GM12878 (cell line): ENCODE data around the gene ZMYND15. TPM values are rescaled to one million over a fixed set of nuclear protein-coding genes. Genes with fewer than 3 reads are reported as not detected.

Source experiments
- ATAC-seq: fragments of 200-7000 bp; cut with Tn5 transposase; 3 replicates; pipeline ENCODE4 v1.9.1; 2020; ENCODE audit warnings: mild to moderate bottlenecking, moderate library complexity
- BruUV-seq: library from RNA; stranded (reverse); fragments of 400-500 nt; replicated peaks from 2 replicates; lab custom pipeline; 2021; lab: Mats Ljungman, UMichigan
- CTCF ChIA-PET: fragments of 300-600 bp; sonication (Branson Sonifier 250); formaldehyde crosslinking; extraction: SDS; loops from one replicate; lab custom pipeline; 2021; ENCODE audit warnings: inconsistent platforms; lab: Yijun Ruan, JAX
- POLR2A ChIA-PET: fragments of 350-600 bp; formaldehyde crosslinking; extraction: SDS; loops from one replicate; lab custom pipeline; 2021; ENCODE audit warnings: inconsistent platforms; lab: Charles Lee
- RAD21 ChIA-PET: fragments of 300-600 bp; sonication (Branson Sonifier 250); formaldehyde crosslinking; loops from one replicate; lab custom pipeline; 2023; ENCODE audit warnings: antibody characterized with exemption; ENCODE audit not compliant: unreplicated experiment; lab: Charles Lee
- SMC1A ChIA-PET: fragments of 300-600 bp; sonication (Branson Sonifier 250); formaldehyde crosslinking; loops from one replicate; lab custom pipeline; 2023; ENCODE audit not compliant: unreplicated experiment, uncharacterized antibody; lab: Charles Lee
- DNase-seq: peaks from one replicate; pipeline ENCODE4 v3.0.0-alpha.2; 2011; ENCODE audit warnings: low read depth, low spot score
- FAIRE-seq: peaks from 3 replicates; lab custom pipeline; 2011; peaks lifted over from hg19 to GRCh38; lab: Jason Lieb, UNC
- H2AFZ ChIP-seq: 2 replicates; pipeline ENCODE4 v1.6.0; 2011; ENCODE audit warnings: low read depth, low read length, control low read depth; ENCODE audit not compliant: control insufficient read depth
- H3K27ac ChIP-seq: 2 replicates; pipeline ENCODE4 v1.5.1; 2011; ENCODE audit warnings: control low read depth; ENCODE audit not compliant: control insufficient read depth, insufficient read depth
- H3K27me3 ChIP-seq, 2 experiments: replicated peaks in 1 of 2; 2 replicates each; pipeline versions ENCODE4 v1.6.0 to v1.6.1; 2011; ENCODE audit warnings: low read length in 1 of 2; ENCODE audit not compliant: control insufficient read depth in 2 of 2, insufficient read depth in 2 of 2
- H3K36me3 ChIP-seq, 2 experiments: 2 replicates each; pipeline ENCODE4 v1.5.1; 2011; ENCODE audit warnings: low read length in 1 of 2; ENCODE audit not compliant: control insufficient read depth in 2 of 2, insufficient read depth in 2 of 2
- H3K4me1 ChIP-seq: 2 replicates; pipeline ENCODE4 v1.6.1; 2011; ENCODE audit warnings: mild to moderate bottlenecking, low read length, moderate library complexity, mixed read lengths; ENCODE audit not compliant: control insufficient read depth, insufficient read depth
- H3K4me2 ChIP-seq: 2 replicates; pipeline ENCODE4 v1.6.0; 2011; ENCODE audit warnings: control low read depth; ENCODE audit not compliant: control insufficient read depth, insufficient read depth
- H3K4me3 ChIP-seq: fragments of 200-600 bp; sonication (generic); 2 replicates; pipeline ENCODE4 v1.5.1; 2016
- H3K79me2 ChIP-seq: 2 replicates; pipeline ENCODE4 v1.6.0; 2011; ENCODE audit warnings: low read length; ENCODE audit not compliant: control insufficient read depth, insufficient read depth
- H3K9ac ChIP-seq: 2 replicates; pipeline ENCODE4 v1.8.0; 2011; ENCODE audit warnings: low read length, control low read depth, mixed read lengths; ENCODE audit not compliant: control insufficient read depth, insufficient read depth
- H3K9me3 ChIP-seq: replicated peaks from 3 replicates; pipeline ENCODE4 v1.5.1; 2011; ENCODE audit warnings: mild to moderate bottlenecking, low read length; ENCODE audit not compliant: control insufficient read depth, insufficient read depth
- H4K20me1 ChIP-seq: 2 replicates; pipeline ENCODE4 v1.6.0; 2011; ENCODE audit not compliant: control insufficient read depth, insufficient read depth
- ATF7 ChIP-seq: fragments of 450-650 bp; IDR thresholded peaks from 2 replicates; pipeline ENCODE4 v1.6.1; 2016; ENCODE audit warnings: low read depth, mild to moderate bottlenecking
- BACH1 ChIP-seq: fragments of 450-650 bp; IDR thresholded peaks from 2 replicates; pipeline ENCODE4 v1.6.1; 2017; ENCODE audit warnings: mild to moderate bottlenecking, borderline replicate concordance
- BRCA1 ChIP-seq: IDR thresholded peaks from 2 replicates; pipeline ENCODE4 v1.6.1; 2011; ENCODE audit warnings: low read depth, low read length, improper control_type of control experiment
- CBX3 ChIP-seq: fragments of 200-600 bp; sonication (generic); IDR thresholded peaks from 2 replicates; pipeline ENCODE4 v1.6.1; 2016; ENCODE audit warnings: low read depth, borderline replicate concordance
- EZH2 ChIP-seq: IDR thresholded peaks from 2 replicates; pipeline ENCODE4 v1.6.1; 2012; ENCODE audit warnings: low read depth, mild to moderate bottlenecking, control low read depth, inconsistent platforms, low read length, borderline replicate concordance; ENCODE audit not compliant: control insufficient read depth
- HSF1 ChIP-seq: fragments of 150-350 bp; IDR thresholded peaks from 2 replicates; pipeline ENCODE4 v1.6.1; 2014; ENCODE audit warnings: mild to moderate bottlenecking, low read depth, low read length
- KLF5 ChIP-seq: fragments of 450-650 bp; IDR thresholded peaks from 2 replicates; pipeline ENCODE4 v1.6.1; 2014; ENCODE audit warnings: mild to moderate bottlenecking; ENCODE audit not compliant: partially characterized antibody
- NBN ChIP-seq: fragments of 450-650 bp; IDR thresholded peaks from 2 replicates; pipeline ENCODE4 v1.6.1; 2016
- NR2C2 ChIP-seq: IDR thresholded peaks from 2 replicates; pipeline ENCODE4 v1.6.1; 2011; ENCODE audit warnings: borderline replicate concordance, low read depth; ENCODE audit not compliant: control insufficient read depth, insufficient read length
- POU2F2 ChIP-seq: IDR thresholded peaks from 3 replicates; pipeline ENCODE4 v1.6.1; 2011; ENCODE audit warnings: low read depth, mild to moderate bottlenecking, low read length, borderline replicate concordance
- SUZ12 ChIP-seq: fragments of 200-600 bp; sonication (generic); IDR thresholded peaks from one replicate; pipeline ENCODE4 v1.6.1; 2018; ENCODE audit warnings: antibody characterized with exemption, mild to moderate bottlenecking; ENCODE audit not compliant: unreplicated experiment
- TAF1 ChIP-seq: IDR thresholded peaks from 2 replicates; pipeline ENCODE4 v1.6.1; 2011; ENCODE audit warnings: mild to moderate bottlenecking, low read depth, low read length, borderline replicate concordance
- ZBED1 ChIP-seq: IDR thresholded peaks from 2 replicates; pipeline ENCODE4 v1.6.1; 2016; ENCODE audit warnings: borderline replicate concordance
- WGBS: methylation state at CpG from one replicate; pipeline ENCODE4 v1.1.6; 2016; ENCODE audit warnings: low lambda C conversion rate; ENCODE audit not compliant: insufficient replicate concordance, insufficient coverage; ENCODE audit errors: missing lambda C conversion rate; 5-methylcytosine and 5-hydroxymethylcytosine counted together
- in situ Hi-C: fragments of 300-500 bp; cut with MboI; formaldehyde crosslinking; loops from 9 replicates; pipeline ENCODE4 v1.14.3; 2018; ENCODE audit warnings: mixed read lengths
- intact Hi-C: fragments of 100-400 bp; cut with micrococcal nuclease; formaldehyde crosslinking; loops from one replicate; pipeline ENCODE4 v1.14.2; 2022; ENCODE audit not compliant: unreplicated experiment
- polyA plus RNA-seq, 11 experiments: library from polyadenylated mRNA; depleted of rRNA in 4 of 11; unstranded in 6 of 11; stranded (reverse) in 5 of 11; fragments of >200 nt; fragmentation: Nextera tagmentation in 4 of 11; fragmentation: Illumina TruSeq in 1 of 11; extraction: Ambion mirVana in 4 of 11; extraction: Trizol in 1 of 11; gene quantifications; 1 replicate in 1 of 11; 2 replicates in 10 of 11; pipeline versions ENCODE4 v1.2.1 to v1.2.3, GENCODE V29; 2011 to 2016; ENCODE audit warnings: inconsistent platforms in 2 of 11, missing spikeins in 2 of 11, low read depth in 1 of 11
- total RNA-seq, 4 experiments: library from RNA; depleted of rRNA in 3 of 4; stranded (reverse); fragments of >200 nt in 3 of 4; fragmentation: Illumina TruSeq in 1 of 4; extraction: Trizol in 1 of 4; gene quantifications; 2 replicates each; pipeline versions ENCODE4 v1.2.1 to v1.2.3, GENCODE V29; 2013 to 2021
- TF ChIP-seq, protein P1 (sequence below): fragments of 450-650 bp; conservative IDR thresholded peaks from 2 replicates; pipeline ENCODE4 v1.6.1; 2017; ENCODE audit warnings: mild to moderate bottlenecking, moderate library complexity

Gene ZMYND15
- total and polyA plus RNA-seq, 10 of the 15 experiments (the other 5 are each of a cell fraction or from before 2014, with no cell fraction given) = 0.03 to 0.17 (median 0.06) TPM; not detected in 4

DNA sequence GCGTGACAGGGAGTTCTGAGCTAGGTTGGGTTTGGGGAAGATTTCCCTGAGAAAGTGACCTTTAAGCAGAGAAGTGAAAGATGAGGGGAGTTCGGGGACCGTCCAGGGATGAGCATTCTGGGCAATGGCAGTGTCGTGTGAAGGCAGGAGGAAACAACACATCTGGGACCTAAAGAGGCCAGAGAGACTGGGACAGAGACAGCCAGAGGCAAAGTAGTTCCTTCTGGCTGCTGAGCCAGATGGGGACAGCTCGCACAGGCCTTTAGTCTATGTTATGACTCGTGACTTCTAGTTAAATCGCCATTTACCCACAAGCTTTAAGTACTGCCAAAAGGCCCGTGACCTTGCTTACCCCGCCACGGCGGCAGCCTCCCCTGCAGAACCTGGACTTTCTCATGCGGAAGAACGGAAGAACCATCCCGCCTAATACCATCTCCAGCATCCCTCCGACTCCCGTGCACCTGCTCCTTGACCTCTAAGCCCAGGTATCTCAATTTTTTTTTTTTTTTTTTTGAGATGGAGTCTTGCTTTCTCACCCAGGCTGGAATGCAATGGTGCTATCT, 16.9 kb upstream of the ZMYND15 start:
- no peak overlapping the region for H3K27ac ChIP-seq

More for the DNA sequence above, 16.9 kb upstream of the ZMYND15 start:
- POLR2A ChIA-PET = no interaction called here
- FAIRE-seq (no peak), DNase-seq (no peak), ATAC-seq (no peak)
- intact Hi-C loops = no loop called here
- RAD21 ChIA-PET = no interaction called here
- no TSS peak for BruUV-seq
- Histone ChIP-seq H3K4me3 (no peak overlapping the region), H2AFZ (no peak overlapping the region), H4K20me1 (no peaks in the 10 kb centered on the region), H3K4me1 (peaks cover 5% of the 10 kb centered on the region), H3K4me2 (no peak overlapping the region), H3K36me3 (peaks cover 3 to 8% of the 10 kb centered on the region in 2 experiments; a peak in 2 of 4 replicates), H3K79me2 (no peaks in the 10 kb centered on the region), H3K9me3 (no peaks in the 10 kb centered on the region), H3K9ac (no peak overlapping the region), H3K27me3 (no peaks in the 10 kb centered on the region)
- TF ChIP-seq SUZ12 (no peak), NR2C2 (no peak), EZH2 (no peak), BRCA1 (no peak), CBX3 (no peak), POU2F2 (no peak), NBN (no peak), BACH1 (no peak), ZBED1 (no peak), HSF1 (no peak), KLF5 (no peak), TAF1 (no peak), ATF7 (no peak)
- TF ChIP-seq, protein P1, sequence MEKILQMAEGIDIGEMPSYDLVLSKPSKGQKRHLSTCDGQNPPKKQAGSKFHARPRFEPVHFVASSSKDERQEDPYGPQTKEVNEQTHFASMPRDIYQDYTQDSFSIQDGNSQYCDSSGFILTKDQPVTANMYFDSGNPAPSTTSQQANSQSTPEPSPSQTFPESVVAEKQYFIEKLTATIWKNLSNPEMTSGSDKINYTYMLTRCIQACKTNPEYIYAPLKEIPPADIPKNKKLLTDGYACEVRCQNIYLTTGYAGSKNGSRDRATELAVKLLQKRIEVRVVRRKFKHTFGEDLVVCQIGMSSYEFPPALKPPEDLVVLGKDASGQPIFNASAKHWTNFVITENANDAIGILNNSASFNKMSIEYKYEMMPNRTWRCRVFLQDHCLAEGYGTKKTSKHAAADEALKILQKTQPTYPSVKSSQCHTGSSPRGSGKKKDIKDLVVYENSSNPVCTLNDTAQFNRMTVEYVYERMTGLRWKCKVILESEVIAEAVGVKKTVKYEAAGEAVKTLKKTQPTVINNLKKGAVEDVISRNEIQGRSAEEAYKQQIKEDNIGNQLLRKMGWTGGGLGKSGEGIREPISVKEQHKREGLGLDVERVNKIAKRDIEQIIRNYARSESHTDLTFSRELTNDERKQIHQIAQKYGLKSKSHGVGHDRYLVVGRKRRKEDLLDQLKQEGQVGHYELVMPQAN = no peak
- in situ Hi-C loops = no loop called here
- CTCF ChIA-PET = interaction anchor here (0.9 kb wide), 1 partner anchor 10 kb away, joined by 3 read pairs; no protein-coding TSS in a partner anchor
- SMC1A ChIA-PET = interaction anchor here (2.0 kb wide), 1 partner anchor 10 kb away, joined by 7 read pairs; no protein-coding TSS in a partner anchor
- 74% methylated on average over 16 of the region's 16 CpGs for WGBS
